ENCODE results near the gene UBE2D1. TPM values are rescaled to one million over a fixed set of nuclear protein-coding genes. Genes with fewer than 3 reads are reported as not detected.

UBE2D1 gene
- total RNA-seq, 1 donor from 2014 or later = 56.6 TPM

DNA sequence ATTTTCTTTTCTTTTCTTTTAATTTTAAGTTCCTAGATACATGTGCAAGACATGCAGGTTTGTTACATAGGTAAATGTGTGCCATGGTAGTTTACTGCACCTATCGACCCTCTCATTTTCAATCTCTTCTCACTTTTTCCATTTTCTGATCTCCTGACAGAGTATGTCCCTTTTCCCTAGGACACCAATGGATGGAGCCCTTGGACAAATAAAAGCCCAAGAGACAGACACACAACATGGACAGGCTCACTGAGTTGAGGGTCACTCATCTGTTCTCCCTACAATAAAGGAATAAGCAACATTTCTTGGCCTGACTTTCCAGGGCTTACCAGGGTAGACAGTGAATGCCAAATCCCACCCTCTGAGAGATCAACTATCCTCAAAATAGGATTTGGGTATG lies 15.2 kb upstream of the UBE2D1 start:
- H3K4me3 ChIP-seq = no peak overlapping the region
- H3K4me3 Mint-ChIP-seq = no peak overlapping the region
- no peaks in the 10 kb centered on the region for H3K36me3 Mint-ChIP-seq
- H3K36me3 ChIP-seq = no peaks in the 10 kb centered on the region
- no peak overlapping the region for H2AFZ ChIP-seq (replicated peaks)
- no peaks in the 10 kb centered on the region for H3K27me3 Mint-ChIP-seq (ENCODE audit: insufficient read depth, low read depth)
- no peaks in the 10 kb centered on the region for H3F3A ChIP-seq (ENCODE audit: low read depth)
- TF ChIP-seq EZH2 (IDR thresholded peaks at IDR 0.05) (no peak), EZH2phosphoT487 (IDR thresholded peaks at IDR 0.05) (no peak)
- TF ChIP-seq, protein P1, sequence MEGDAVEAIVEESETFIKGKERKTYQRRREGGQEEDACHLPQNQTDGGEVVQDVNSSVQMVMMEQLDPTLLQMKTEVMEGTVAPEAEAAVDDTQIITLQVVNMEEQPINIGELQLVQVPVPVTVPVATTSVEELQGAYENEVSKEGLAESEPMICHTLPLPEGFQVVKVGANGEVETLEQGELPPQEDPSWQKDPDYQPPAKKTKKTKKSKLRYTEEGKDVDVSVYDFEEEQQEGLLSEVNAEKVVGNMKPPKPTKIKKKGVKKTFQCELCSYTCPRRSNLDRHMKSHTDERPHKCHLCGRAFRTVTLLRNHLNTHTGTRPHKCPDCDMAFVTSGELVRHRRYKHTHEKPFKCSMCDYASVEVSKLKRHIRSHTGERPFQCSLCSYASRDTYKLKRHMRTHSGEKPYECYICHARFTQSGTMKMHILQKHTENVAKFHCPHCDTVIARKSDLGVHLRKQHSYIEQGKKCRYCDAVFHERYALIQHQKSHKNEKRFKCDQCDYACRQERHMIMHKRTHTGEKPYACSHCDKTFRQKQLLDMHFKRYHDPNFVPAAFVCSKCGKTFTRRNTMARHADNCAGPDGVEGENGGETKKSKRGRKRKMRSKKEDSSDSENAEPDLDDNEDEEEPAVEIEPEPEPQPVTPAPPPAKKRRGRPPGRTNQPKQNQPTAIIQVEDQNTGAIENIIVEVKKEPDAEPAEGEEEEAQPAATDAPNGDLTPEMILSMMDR (IDR thresholded peaks at IDR 0.05) = no peak
- no peaks in the 10 kb centered on the region for H3K9me3 ChIP-seq (ENCODE audit: low read depth)
- no peak overlapping the region for H3K27ac ChIP-seq
- no peaks in the 10 kb centered on the region for H3K4me1 ChIP-seq
- no peaks in the 10 kb centered on the region for H3K4me1 Mint-ChIP-seq
- H3K4me2 ChIP-seq = no peak overlapping the region
- no peaks in the 10 kb centered on the region for H3K9me3 Mint-ChIP-seq
- H3K27me3 ChIP-seq = no peaks in the 10 kb centered on the region
- no peak overlapping the region for H3K9ac ChIP-seq
- no peak for DNase-seq (ENCODE audit: low spot score)
- no peaks in the 10 kb centered on the region for H3K79me2 ChIP-seq (ENCODE audit: low read depth)
- H4K20me1 ChIP-seq (ENCODE audit: low read depth) = no peaks in the 10 kb centered on the region
- no peak overlapping the region for H3K27ac Mint-ChIP-seq

DNA sequence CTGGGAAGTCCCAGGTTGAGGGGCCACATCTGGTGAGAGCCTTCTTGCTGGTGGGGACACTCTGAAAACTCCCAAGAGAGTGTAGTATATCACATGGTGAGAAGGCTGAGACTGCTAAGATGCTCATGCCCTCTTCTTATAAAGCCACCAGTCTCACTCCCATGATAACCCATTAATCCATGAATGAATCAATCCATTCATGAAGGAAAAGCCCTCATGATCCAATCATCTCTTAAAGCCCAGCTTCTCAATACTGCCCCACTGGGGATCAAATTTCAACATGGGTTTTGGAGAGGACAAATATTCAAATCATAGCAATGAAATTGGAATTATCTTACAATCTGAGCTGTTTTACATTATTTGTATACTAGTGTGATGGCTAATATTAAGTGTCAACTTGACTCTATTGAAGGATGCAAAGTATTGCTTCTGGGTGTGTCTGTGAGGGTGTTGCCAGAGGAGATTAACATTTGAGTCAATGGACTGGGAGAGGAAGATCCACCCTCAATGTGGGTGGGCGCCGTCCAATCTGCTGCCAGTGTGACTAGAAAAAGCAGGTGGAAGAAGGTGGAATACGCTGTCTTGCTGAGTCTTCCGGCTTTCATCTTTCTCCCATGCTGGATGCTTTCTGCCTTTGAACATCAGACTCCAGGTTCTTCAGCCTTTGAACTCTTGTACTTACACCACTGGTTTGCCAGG lies 14.3 kb upstream of the UBE2D1 start:
- Histone ChIP-seq H3K9ac (no peak overlapping the region), H3K4me1 (no peaks in the 10 kb centered on the region), H2AFZ (replicated peaks) (no peak overlapping the region), H3K27ac (no peak overlapping the region), H3K4me2 (no peak overlapping the region), H3K36me3 (no peaks in the 10 kb centered on the region), H3K9me3 (ENCODE audit: low read depth) (no peaks in the 10 kb centered on the region), H3K4me3 (no peak overlapping the region), H4K20me1 (ENCODE audit: low read depth) (no peaks in the 10 kb centered on the region), H3K79me2 (ENCODE audit: low read depth) (no peaks in the 10 kb centered on the region), H3K27me3 (no peaks in the 10 kb centered on the region), H3F3A (ENCODE audit: low read depth) (no peaks in the 10 kb centered on the region)
- H3K4me3 Mint-ChIP-seq = no peak overlapping the region
- no peak for TF ChIP-seq EZH2 (IDR thresholded peaks at IDR 0.05)
- no peak for TF ChIP-seq EZH2phosphoT487 (IDR thresholded peaks at IDR 0.05)
- TF ChIP-seq, protein P1 (IDR thresholded peaks at IDR 0.05) = no peak
- H3K27ac Mint-ChIP-seq = no peak overlapping the region
- no peak for DNase-seq (ENCODE audit: low spot score)
- H3K9me3 Mint-ChIP-seq = no peaks in the 10 kb centered on the region
- no peaks in the 10 kb centered on the region for H3K4me1 Mint-ChIP-seq
- no peaks in the 10 kb centered on the region for H3K36me3 Mint-ChIP-seq
- no peaks in the 10 kb centered on the region for H3K27me3 Mint-ChIP-seq (ENCODE audit: insufficient read depth, low read depth)

DNA sequence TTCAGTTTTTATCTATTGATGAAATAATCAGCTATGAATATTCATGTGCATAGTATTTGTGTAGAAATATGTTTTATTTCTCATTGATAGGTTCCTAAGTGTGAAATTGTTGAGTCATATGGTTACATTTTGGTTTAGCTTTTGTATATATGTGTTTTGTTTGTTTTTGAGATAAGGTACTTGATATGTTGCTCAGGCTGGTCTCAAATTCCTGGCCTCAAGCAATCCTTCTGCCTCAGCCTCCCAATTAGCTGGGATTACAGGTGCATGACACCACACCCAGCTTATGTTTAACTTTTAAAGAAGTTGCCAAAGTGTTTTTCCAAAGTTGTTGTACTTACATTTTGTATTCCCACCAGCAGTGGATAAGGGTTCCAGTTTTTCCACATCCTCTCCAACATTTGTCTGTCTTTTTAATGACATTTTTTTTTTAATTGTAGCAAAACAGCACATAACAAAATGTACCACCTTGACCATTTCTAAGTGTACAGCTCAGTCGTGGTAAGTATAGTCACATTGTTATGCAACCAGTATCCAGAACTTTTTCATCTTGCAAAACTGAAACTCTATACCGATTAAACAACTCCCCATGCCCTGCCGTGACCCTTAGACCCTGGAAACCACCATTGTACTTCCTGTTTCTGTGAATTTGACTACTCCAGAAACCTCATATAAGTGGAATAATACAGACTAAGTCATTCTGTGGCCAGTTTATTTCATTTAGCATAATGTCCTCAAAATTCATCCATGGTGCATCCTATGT lies 12.6 kb upstream of the UBE2D1 start:
- no peak for DNase-seq (ENCODE audit: low spot score)
- TF ChIP-seq EZH2 (IDR thresholded peaks at IDR 0.05) = no peak
- TF ChIP-seq, protein P1 (IDR thresholded peaks at IDR 0.05) = no peak
- no peak for TF ChIP-seq EZH2phosphoT487 (IDR thresholded peaks at IDR 0.05)
- H3K79me2 ChIP-seq (ENCODE audit: low read depth) = no peaks in the 10 kb centered on the region
- H3K4me1 ChIP-seq = no peaks in the 10 kb centered on the region
- no peaks in the 10 kb centered on the region for H3K9me3 ChIP-seq (ENCODE audit: low read depth)
- H3K27ac ChIP-seq = no peak overlapping the region
- H3K27ac Mint-ChIP-seq = no peak overlapping the region
- no peaks in the 10 kb centered on the region for H3K27me3 ChIP-seq
- no peak overlapping the region for H3K4me3 Mint-ChIP-seq
- no peaks in the 10 kb centered on the region for H3F3A ChIP-seq (ENCODE audit: low read depth)
- no peak overlapping the region for H3K4me3 ChIP-seq
- H2AFZ ChIP-seq (replicated peaks) = no peak overlapping the region
- no peaks in the 10 kb centered on the region for H3K27me3 Mint-ChIP-seq (ENCODE audit: insufficient read depth, low read depth)
- H3K4me1 Mint-ChIP-seq = no peaks in the 10 kb centered on the region
- H3K9me3 Mint-ChIP-seq = no peaks in the 10 kb centered on the region
- no peak overlapping the region for H3K4me2 ChIP-seq
- no peaks in the 10 kb centered on the region for H4K20me1 ChIP-seq (ENCODE audit: low read depth)
- no peaks in the 10 kb centered on the region for H3K36me3 Mint-ChIP-seq
- no peaks in the 10 kb centered on the region for H3K36me3 ChIP-seq
- H3K9ac ChIP-seq = no peak overlapping the region

Data from neural progenitor cell (in vitro differentiated cells).